Brain pericyte (primary cell): Measurements from ENCODE around the gene COMMD7.
"Not testable (repeated sequence)": the region's sequence is repeated elsewhere in the genome, so short reads cannot be mapped to it uniquely, and the experiment has no call there.

ENCODE experiments used
- DNase-seq: peaks from one replicate; pipeline ENCODE4 v3.0.0-alpha.2; 2012; ENCODE audit warnings: low read depth, low spot score

COMMD7 gene

DNA sequence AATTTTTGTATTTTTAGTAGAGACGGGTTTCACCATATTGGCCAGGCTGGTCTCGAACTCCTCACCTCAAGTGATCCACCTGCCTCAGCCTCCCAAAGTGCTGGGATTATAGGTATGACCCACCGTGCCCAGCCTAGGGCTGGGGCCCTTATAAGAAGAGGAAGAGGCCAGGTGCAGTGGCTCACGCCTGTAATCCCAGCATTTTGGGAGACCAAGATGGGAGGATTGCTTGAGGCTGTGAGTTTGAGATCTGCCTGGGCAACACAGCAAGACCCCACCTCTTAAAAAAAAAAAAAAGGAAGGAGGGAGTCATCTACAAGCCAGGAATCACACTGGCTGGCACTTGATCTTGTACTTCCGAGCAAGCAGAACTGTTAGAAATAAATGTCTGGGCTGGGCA is 13.9 kb downstream of the COMMD7 start:
- DNase-seq: not testable (repeated sequence)

GRCh38 chr20:32728435-32728834 is 14.8 kb downstream of the COMMD7 start:
- DNase-seq: not testable (repeated sequence)

DNA sequence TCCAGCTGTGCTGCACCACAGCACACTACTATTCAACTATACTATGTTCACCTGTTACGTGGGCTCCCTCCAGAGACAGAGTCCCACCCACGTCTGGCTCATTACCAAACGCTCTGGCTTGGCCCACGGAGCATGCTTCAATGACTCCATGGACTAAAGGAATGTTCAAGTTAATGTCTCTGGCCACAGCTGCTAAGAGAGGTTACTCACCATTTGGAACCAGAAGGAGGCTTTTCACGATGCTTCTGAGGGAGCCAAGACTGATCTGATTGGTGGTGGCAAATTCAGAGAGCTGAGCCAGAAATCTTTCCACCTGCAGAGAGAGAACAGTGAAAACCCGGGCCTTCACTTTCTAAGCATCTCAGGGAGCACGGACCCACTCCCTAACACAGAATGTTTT is 15.6 kb downstream of the COMMD7 start:
- DNase-seq: no peak

- DNase-seq: no peak
Measured at GRCh38 chr20:32718749-32719348, 24.4 kb downstream of the COMMD7 start.

- no peak for DNase-seq
Measured at GRCh38 chr20:32711346-32711745, 31.9 kb downstream of the COMMD7 start.

DNA sequence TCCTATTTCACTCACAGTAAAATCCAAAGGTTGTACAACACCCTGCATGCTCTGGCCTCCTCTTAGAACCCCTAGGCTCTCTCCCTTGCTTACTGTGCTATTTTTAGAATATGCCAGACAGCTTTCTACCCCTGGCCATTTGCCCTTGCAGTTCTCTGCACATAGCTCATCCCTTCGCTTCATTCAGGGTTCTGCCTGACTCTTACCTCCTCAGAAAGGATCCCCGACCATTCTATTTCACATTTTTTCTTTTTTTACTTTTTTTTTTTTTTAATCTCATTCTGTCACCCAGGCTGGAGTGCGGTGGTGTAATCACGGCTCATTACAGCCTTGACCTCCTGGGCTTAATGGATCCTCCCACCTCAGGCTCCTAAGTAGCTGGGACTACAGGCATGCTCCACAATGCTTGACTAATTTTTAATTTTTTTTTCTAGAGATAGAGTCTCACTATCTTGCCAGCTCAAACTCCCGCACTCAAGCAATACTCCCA is 33.6 kb downstream of the COMMD7 start:
- DNase-seq: no peak

- DNase-seq: not testable (repeated sequence)
Measured at GRCh38 chr20:32709029-32709631, 34.1 kb downstream of the COMMD7 start.

DNA sequence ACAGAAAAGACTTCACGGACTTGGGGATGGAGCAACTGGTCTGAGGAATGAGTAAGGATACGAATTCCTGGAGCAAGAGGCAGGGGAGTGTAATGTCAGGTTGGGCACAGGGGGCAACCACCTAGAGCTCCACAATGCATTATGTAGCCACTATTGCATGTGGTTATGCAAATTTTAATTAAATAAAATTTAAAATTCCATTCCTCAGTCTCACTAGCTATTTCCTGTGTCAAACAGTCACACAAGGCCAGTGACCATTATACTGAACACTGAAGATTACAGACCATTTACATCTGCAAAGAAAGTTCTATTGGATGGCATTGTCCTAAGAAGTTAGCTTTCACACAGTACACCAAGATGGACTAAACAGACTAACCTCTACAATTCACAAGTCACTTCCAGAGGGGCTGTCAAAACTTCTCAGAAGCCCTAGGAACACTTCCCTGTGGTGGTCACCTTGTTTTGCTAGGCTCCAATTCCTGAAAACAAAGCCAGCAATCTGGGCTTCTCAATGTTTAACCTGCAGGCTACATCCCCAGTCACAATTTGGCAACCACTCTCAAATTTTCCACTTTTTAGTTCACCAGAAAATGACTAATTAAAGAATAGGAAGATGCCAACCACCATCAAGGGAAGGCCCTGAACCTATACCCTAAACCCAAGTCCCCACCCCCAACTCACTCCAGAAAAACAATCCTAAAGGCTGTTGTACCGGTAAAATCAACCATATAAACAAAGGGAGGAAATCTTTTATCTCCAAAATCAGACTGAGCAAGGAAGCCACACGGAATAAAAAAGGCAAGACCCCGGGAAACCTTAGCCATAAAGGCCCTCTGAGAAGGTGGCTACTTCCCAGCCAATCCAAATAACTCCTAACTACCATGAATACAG is 35.3 kb downstream of the COMMD7 start:
- no peak for DNase-seq

DNA sequence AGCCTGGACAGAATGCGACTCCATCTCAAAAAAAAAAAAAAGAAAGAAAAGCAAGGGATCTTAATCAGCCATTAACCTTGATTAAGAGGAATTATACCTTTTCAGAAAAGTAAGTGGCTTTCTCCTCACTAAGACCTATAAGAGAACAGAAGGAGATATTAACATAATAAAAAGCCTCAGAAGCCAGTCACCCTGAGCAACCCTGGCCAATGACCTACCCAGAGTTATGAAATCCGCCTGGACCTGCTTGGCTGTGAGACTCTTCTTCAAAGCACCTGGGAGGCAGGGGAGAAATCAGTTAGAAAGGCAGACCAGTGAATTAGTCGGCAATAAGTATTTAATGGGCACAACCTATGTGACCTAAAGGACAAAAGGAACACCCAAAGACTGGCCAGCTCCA is 36.8 kb downstream of the COMMD7 start:
- DNase-seq: no peak

- no peak for DNase-seq
Measured at GRCh38 chr20:32702706-32703425, 40.4 kb downstream of the COMMD7 start.

DNA sequence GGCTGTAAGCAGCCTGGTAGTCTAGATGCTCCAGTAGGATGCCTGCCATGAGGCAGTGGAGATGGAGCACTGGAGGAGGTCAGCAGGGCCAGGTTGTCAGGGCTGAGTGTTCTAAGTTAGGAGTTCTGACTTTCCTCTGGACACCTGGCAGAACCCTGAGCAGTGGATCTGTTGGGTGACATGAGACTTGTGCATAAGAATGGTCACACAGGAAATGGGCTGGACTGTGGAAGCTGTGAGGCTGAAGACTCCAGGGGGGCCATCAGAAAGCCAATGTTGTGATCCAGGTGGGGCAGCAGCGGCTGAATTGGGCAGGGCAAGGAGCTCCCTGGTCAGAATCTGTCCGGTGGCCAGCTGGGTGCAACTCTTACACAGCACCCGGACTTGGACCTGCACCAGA is 45.7 kb downstream of the COMMD7 start:
- DNase-seq: no peak

DNA sequence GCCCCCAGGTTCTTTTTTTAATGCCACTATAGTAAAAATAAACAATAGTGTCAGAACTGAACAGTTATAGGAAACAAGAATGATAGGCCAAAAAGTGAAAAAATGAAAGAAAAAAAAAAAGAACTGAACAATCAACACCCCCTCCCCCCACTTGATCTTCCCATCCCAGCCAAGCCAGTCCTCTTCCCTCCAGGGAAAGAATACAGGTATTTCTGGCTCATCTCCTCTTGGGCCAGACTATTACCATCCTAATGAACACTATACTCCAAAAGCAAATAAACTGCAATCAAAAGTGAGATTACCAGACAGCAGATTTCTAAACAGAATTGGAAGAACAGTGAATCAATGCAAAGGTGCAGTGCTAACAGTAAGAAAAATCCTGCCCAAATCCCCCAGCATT is 48.2 kb downstream of the COMMD7 start:
- DNase-seq: no peak

DNA sequence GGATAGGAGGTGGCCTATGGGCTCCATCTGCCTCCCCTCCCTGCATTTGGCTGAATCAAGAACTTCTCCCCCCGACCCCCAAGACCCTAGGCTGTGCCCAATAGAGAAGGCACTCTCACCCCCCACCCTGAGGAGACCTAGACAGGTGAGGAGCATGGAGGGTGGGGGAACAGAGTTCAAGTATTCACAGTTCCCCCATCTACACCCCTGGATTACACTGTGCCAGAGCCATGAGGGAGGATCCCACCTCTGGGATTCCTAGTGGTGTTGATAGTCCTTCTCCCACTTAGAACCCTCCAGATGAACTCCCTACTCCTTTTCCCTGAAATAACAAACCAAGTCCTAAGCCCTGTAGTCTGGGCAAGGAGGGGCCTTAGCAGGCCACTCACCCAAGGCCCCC is 54.3 kb downstream of the COMMD7 start:
- DNase-seq: not testable (repeated sequence)

DNA sequence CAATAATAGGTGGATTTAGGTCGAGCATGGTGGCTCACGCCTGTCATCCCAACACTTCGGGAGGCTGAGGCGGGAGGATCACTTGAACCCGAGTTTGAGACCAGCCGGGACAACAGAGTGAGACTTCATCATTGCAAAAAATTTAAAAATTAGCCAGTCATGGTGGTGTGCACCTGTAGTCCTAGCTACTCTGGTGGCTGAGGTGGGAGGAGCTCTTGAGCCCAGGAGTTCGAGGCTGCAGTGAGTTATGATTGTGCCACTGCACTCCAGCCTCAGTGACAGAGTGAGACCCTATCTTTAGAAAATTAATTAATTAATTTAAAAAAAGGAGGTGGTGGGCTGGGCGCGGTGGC is 56.1 kb downstream of the COMMD7 start:
- no peak for DNase-seq

GRCh38 chr20:32686530-32687179 is 56.6 kb downstream of the COMMD7 start:
- DNase-seq: no peak

- peak; percentile 85 for DNase-seq
Measured at GRCh38 chr20:32685541-32686529, 57.4 kb downstream of the COMMD7 start.

- DNase-seq: no peak
Measured at GRCh38 chr20:32682508-32682987, 60.7 kb downstream of the COMMD7 start.

GRCh38 chr20:32681175-32682084 is 61.8 kb downstream of the COMMD7 start:
- DNase-seq: no peak

GRCh38 chr20:32680544-32681174 is 62.6 kb downstream of the COMMD7 start:
- no peak for DNase-seq
